ENCODE measurements around the gene FBXL7.

The FBXL7 gene

GRCh38 chr5:15516486-15516885 is 16.5 kb downstream of the FBXL7 start:
- H3K27ac ChIP-seq = no peak overlapping the region
- TF ChIP-seq, protein P1, sequence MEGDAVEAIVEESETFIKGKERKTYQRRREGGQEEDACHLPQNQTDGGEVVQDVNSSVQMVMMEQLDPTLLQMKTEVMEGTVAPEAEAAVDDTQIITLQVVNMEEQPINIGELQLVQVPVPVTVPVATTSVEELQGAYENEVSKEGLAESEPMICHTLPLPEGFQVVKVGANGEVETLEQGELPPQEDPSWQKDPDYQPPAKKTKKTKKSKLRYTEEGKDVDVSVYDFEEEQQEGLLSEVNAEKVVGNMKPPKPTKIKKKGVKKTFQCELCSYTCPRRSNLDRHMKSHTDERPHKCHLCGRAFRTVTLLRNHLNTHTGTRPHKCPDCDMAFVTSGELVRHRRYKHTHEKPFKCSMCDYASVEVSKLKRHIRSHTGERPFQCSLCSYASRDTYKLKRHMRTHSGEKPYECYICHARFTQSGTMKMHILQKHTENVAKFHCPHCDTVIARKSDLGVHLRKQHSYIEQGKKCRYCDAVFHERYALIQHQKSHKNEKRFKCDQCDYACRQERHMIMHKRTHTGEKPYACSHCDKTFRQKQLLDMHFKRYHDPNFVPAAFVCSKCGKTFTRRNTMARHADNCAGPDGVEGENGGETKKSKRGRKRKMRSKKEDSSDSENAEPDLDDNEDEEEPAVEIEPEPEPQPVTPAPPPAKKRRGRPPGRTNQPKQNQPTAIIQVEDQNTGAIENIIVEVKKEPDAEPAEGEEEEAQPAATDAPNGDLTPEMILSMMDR (conservative IDR thresholded peaks at IDR 0.05) = no peak

DNA sequence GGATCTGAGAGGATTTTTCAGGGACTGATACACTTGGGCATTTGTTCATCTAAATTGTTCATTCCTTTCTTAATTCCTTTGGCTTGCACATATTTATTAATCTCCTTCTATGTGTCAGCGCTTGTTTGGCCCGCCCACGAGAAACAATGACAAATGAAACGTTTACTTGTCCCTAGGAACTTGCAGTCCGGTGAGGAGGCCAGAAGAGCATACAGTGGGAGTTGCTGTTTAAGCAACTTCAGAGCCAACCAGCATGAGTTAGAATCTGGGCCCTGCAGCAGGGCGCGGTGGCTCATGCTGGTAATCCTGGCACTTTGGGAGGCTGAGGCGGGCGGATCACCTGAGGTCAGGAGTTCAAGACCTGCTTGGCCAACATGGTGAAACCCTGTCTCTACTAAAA is 18.8 kb downstream of the FBXL7 start:
- TF ChIP-seq, protein P1 (conservative IDR thresholded peaks at IDR 0.05) = no peak
- no peak overlapping the region for H3K27ac ChIP-seq

DNA sequence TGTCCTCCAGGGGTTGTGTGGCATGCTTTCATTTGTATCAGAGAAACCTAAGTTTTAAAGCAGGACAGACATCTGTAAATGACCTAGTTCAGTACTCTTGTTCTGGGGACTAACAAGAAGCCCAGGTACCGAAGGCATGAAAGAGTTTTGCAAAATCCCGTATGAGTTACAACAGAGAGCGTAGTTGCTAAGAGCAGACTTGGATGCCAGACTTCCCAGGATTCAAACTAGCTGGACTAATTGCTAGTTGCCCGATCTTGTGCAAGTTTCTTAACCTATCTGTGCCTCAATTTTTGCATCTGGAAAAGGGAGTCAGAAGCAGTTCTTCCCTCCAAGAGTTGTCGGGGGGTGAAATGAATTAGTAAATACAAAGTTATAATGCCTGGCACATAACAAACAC is 20.9 kb downstream of the FBXL7 start:
- no peak overlapping the region for H3K27ac ChIP-seq
- TF ChIP-seq, protein P1 (conservative IDR thresholded peaks at IDR 0.05) = no peak

GRCh38 chr5:15521381-15522186 is 21.6 kb downstream of the FBXL7 start:
- TF ChIP-seq, protein P1 (conservative IDR thresholded peaks at IDR 0.05) = no peak
- H3K27ac ChIP-seq = no peak overlapping the region

GRCh38 chr5:15522187-15522520 is 22.2 kb downstream of the FBXL7 start:
- TF ChIP-seq, protein P1 (conservative IDR thresholded peaks at IDR 0.05) = no peak
- H3K27ac ChIP-seq = no peak overlapping the region

GRCh38 chr5:15524712-15525111 is 24.7 kb downstream of the FBXL7 start:
- TF ChIP-seq, protein P1 (conservative IDR thresholded peaks at IDR 0.05) = no peak
- no peak overlapping the region for H3K27ac ChIP-seq

GRCh38 chr5:15525703-15526275 is 25.8 kb downstream of the FBXL7 start:
- no peak overlapping the region for H3K27ac ChIP-seq
- TF ChIP-seq, protein P1 (conservative IDR thresholded peaks at IDR 0.05) = no peak
